Hepatocyte (in vitro differentiated cells): ENCODE results near the gene FMNL2. TPM values are rescaled to one million over a fixed set of nuclear protein-coding genes. Genes with fewer than 3 reads are reported as not detected.

ENCODE experiments used
- DNase-seq: peaks from one replicate; pipeline ENCODE4 v3.0.0-alpha.2; 2016; ENCODE audit warnings: low spot score
- H2AFZ ChIP-seq: fragments of 200-600 bp; sonication (generic); 2 replicates; pipeline ENCODE4 v1.6.0; 2016; ENCODE audit warnings: antibody characterized with exemption, mild to moderate bottlenecking
- H3K27ac ChIP-seq: fragments of 200-600 bp; sonication (generic); 2 replicates; pipeline ENCODE4 v1.5.1; 2016; ENCODE audit warnings: mild to moderate bottlenecking
- H3K27me3 ChIP-seq: fragments of 200-600 bp; sonication (generic); 2 replicates; pipeline ENCODE4 v1.6.1; 2016
- H3K36me3 ChIP-seq: fragments of 200-600 bp; sonication (generic); replicated peaks from 2 replicates; pipeline ENCODE4 v1.5.1; 2016; ENCODE audit warnings: low read depth; ENCODE audit not compliant: insufficient read depth
- H3K4me1 ChIP-seq: fragments of 200-600 bp; sonication (generic); 2 replicates; pipeline ENCODE4 v1.5.1; 2016; ENCODE audit warnings: mild to moderate bottlenecking, moderate library complexity; ENCODE audit not compliant: insufficient read depth
- H3K4me2 ChIP-seq: fragments of 200-600 bp; sonication (generic); 2 replicates; pipeline ENCODE4 v1.6.0; 2016
- H3K4me3 ChIP-seq: fragments of 200-600 bp; sonication (generic); 2 replicates; pipeline ENCODE4 v1.5.1; 2016; ENCODE audit warnings: mild to moderate bottlenecking
- H3K79me2 ChIP-seq: fragments of 200-600 bp; sonication (generic); 2 replicates; pipeline ENCODE4 v1.6.0; 2017; ENCODE audit warnings: mild to moderate bottlenecking
- H3K9me2 ChIP-seq: fragments of 200-600 bp; sonication (generic); replicated peaks from 2 replicates; pipeline ENCODE4 v1.6.0; 2017; ENCODE audit warnings: mild to moderate bottlenecking; ENCODE audit not compliant: insufficient read depth
- H3K9me3 ChIP-seq: fragments of 200-600 bp; sonication (generic); 2 replicates; pipeline ENCODE4 v1.5.1; 2016; ENCODE audit warnings: low read depth, mild to moderate bottlenecking
- H4K20me1 ChIP-seq: fragments of 200-600 bp; sonication (generic); 2 replicates; pipeline ENCODE4 v1.6.0; 2016; ENCODE audit warnings: mild to moderate bottlenecking; ENCODE audit not compliant: insufficient read depth, poor library complexity, severe bottlenecking
- EZH2 ChIP-seq: fragments of 200-600 bp; sonication (generic); IDR thresholded peaks from 2 replicates; pipeline ENCODE4 v1.6.1; 2016; ENCODE audit warnings: antibody characterized with exemption, mild to moderate bottlenecking, borderline replicate concordance
- EZH2phosphoT487 ChIP-seq: fragments of 200-600 bp; sonication (generic); IDR thresholded peaks from one replicate; pipeline ENCODE4 v1.6.1; 2018; ENCODE audit warnings: antibody characterized with exemption, mild to moderate bottlenecking, low read depth, moderate library complexity; ENCODE audit not compliant: unreplicated experiment, severe bottlenecking
- WGBS: methylation state at CpG from one replicate; pipeline ENCODE4 v1.1.6; 2016; ENCODE audit warnings: low lambda C conversion rate; ENCODE audit errors: missing lambda C conversion rate; 5-methylcytosine and 5-hydroxymethylcytosine counted together
- polyA plus RNA-seq: library from polyadenylated mRNA; unstranded; fragments of >200 nt; fragmentation: Nextera tagmentation; extraction: Ambion mirVana; gene quantifications from 2 replicates; pipeline ENCODE4 v1.2.1, GENCODE V29; 2016
- total RNA-seq: library from RNA; depleted of rRNA; stranded (reverse); fragments of >200 nt; gene quantifications from 2 replicates; pipeline ENCODE4 v1.2.3, GENCODE V29; 2014
- TF ChIP-seq, protein P1 (sequence below): fragments of 200-600 bp; sonication (generic); IDR thresholded peaks from 2 replicates; pipeline ENCODE4 v1.5.1; 2016; ENCODE audit warnings: antibody characterized with exemption, mild to moderate bottlenecking; ENCODE audit not compliant: poor library complexity

The FMNL2 gene
- total and polyA plus RNA-seq, 2 experiments from 2014 or later, result 11.7 to 53.6 TPM

DNA sequence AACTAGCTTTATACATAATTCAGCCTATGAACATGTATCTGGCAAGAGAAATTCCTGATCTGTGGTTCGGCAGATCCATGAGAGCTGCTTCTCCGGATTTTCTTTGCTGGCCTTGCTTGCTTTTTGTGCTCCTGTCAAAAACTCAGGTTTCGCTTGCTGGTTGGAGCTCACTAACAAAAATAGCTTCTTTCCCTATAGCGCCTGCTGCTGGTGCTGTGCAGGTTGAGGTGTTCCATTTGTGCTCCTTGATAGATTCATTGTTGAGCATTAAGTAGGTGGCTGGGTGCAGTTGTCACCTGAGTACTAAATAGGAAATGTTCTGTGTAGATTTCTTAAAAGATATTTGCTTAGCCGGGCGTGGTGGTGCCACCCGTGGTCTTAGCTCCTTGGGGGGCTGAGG lies 234.2 kb downstream of the FMNL2 start:
- no peaks in the 10 kb centered on the region for H3K27me3 ChIP-seq
- H3K4me2 ChIP-seq, result no peak overlapping the region
- no peaks in the 10 kb centered on the region for H3K36me3 ChIP-seq
- no peak for TF ChIP-seq EZH2phosphoT487
- H3K9me2 ChIP-seq, result no peaks in the 10 kb centered on the region
- 98% methylated on average over 7 of the region's 7 CpGs for WGBS
- DNase-seq, result no peak
- peaks cover 21% of the 10 kb centered on the region for H3K79me2 ChIP-seq
- H3K9me3 ChIP-seq, result no peaks in the 10 kb centered on the region
- H2AFZ ChIP-seq, result no peak overlapping the region
- no peaks in the 10 kb centered on the region for H3K4me1 ChIP-seq
- no peaks in the 10 kb centered on the region for H4K20me1 ChIP-seq
- H3K4me3 ChIP-seq, result no peak overlapping the region
- H3K27ac ChIP-seq, result no peak overlapping the region

DNA sequence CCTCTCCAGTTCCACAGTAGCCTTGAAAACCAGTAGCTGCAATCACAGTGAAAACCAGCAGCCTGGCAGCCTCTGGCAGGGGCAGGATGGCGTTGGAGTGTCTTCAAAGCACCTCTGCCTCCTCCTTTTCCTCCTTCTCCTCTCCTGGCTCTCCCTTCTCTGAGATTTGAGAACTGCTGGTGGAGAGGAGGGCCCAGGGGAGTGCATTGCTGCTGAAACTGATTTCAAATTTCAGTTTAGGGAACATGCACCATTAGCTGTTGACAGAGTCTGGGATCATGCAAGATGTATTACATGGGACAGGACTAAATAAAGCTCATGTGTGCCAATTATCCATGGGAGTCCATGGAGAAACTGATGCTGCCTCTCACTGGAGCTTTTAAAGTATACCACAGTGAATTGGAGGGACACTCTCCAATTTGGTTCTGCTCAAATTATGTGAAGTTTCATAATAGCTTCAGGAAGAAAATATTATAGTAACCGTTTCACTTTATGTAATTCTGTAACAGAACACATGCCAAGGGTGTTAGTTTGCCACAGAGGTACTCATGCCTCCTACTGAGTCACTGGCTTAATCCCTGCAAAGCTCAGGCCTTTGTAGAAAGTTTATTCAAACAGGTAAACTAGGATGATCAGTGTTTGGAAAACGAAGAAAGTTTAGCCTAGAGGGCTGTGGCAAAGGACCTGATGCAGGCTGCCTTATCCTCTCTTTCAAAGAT lies 236.2 kb downstream of the FMNL2 start:
- DNase-seq, result no peak
- Histone ChIP-seq H3K4me3 (no peak overlapping the region), H3K9me3 (no peaks in the 10 kb centered on the region), H3K27ac (no peak overlapping the region), H3K4me1 (no peaks in the 10 kb centered on the region), H3K9me2 (no peaks in the 10 kb centered on the region), H3K4me2 (no peak overlapping the region), H3K79me2 (peaks cover 18% of the 10 kb centered on the region), H2AFZ (no peak overlapping the region), H4K20me1 (no peaks in the 10 kb centered on the region), H3K27me3 (no peaks in the 10 kb centered on the region), H3K36me3 (no peaks in the 10 kb centered on the region)
- WGBS, result 47% methylated on average over 3 of the region's 3 CpGs
- TF ChIP-seq EZH2phosphoT487 (no peak), EZH2 (no peak)

DNA sequence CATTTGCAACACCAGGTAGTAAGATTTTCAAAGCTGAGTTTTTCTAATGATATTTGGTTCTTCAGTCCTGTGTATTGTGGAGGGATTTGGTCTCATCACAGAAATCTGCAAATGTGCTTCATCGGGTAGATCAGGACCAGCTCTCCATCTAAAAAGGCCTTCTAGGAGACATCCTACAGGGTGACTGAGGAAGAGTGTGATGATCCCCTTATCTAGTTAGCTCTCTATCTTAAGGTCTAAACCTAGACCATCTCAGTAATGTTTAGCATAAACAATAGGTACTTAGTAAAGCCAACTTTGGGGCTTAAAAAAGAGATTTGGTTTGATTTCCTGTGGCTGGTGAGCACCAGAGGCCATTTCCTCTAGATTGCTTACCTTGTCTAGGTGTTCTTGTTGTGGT lies 237.1 kb downstream of the FMNL2 start:
- Histone ChIP-seq H2AFZ (no peak overlapping the region), H3K4me2 (no peak overlapping the region), H3K9me3 (no peaks in the 10 kb centered on the region), H3K27me3 (no peaks in the 10 kb centered on the region), H3K79me2 (peaks cover 18% of the 10 kb centered on the region), H3K27ac (no peak overlapping the region), H4K20me1 (no peaks in the 10 kb centered on the region), H3K4me3 (no peak overlapping the region), H3K9me2 (no peaks in the 10 kb centered on the region), H3K4me1 (no peaks in the 10 kb centered on the region), H3K36me3 (no peaks in the 10 kb centered on the region)
- WGBS, result 71% methylated on average over 1 of the region's 1 CpG
- TF ChIP-seq EZH2 (no peak), EZH2phosphoT487 (no peak)
- TF ChIP-seq, protein P1, sequence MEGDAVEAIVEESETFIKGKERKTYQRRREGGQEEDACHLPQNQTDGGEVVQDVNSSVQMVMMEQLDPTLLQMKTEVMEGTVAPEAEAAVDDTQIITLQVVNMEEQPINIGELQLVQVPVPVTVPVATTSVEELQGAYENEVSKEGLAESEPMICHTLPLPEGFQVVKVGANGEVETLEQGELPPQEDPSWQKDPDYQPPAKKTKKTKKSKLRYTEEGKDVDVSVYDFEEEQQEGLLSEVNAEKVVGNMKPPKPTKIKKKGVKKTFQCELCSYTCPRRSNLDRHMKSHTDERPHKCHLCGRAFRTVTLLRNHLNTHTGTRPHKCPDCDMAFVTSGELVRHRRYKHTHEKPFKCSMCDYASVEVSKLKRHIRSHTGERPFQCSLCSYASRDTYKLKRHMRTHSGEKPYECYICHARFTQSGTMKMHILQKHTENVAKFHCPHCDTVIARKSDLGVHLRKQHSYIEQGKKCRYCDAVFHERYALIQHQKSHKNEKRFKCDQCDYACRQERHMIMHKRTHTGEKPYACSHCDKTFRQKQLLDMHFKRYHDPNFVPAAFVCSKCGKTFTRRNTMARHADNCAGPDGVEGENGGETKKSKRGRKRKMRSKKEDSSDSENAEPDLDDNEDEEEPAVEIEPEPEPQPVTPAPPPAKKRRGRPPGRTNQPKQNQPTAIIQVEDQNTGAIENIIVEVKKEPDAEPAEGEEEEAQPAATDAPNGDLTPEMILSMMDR, result no peak
- DNase-seq, result no peak

DNA sequence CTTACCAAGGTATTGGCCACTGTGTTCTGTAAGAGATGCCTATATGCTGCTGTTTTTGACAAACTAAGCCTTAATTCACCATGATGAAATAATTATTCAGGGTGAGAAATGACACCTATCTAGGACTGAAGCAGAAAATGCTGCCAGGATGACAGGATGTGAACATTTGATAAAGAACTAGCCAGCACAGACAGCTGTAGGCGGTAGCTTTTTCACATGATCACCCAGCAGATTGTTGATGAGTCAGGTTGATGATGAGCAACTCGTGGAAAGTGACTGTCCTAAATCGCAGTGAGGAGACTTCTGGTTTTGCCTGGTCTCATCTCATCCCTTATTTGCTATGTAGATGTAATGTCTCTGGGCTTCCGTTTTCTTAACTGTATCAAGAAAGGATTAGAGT lies 238.2 kb downstream of the FMNL2 start:
- no peaks in the 10 kb centered on the region for H3K36me3 ChIP-seq
- WGBS, result 77% methylated on average over 4 of the region's 4 CpGs
- H3K27ac ChIP-seq, result no peak overlapping the region
- H3K4me1 ChIP-seq, result no peaks in the 10 kb centered on the region
- peaks cover 11% of the 10 kb centered on the region for H3K79me2 ChIP-seq
- no peak for DNase-seq
- no peaks in the 10 kb centered on the region for H3K27me3 ChIP-seq
- no peaks in the 10 kb centered on the region for H4K20me1 ChIP-seq
- TF ChIP-seq, protein P1, result no peak
- TF ChIP-seq EZH2phosphoT487, result no peak
- TF ChIP-seq EZH2, result no peak
- no peak overlapping the region for H3K4me3 ChIP-seq
- no peaks in the 10 kb centered on the region for H3K9me3 ChIP-seq
- no peak overlapping the region for H3K4me2 ChIP-seq
- H2AFZ ChIP-seq, result no peak overlapping the region
- H3K9me2 ChIP-seq, result no peaks in the 10 kb centered on the region
